Testis (tissue), 3 donors: Measurements from ENCODE around the gene CENPQ. TPM values are rescaled to one million over a fixed set of nuclear protein-coding genes. Genes with fewer than 3 reads are reported as not detected.

Experiments
- DNase-seq: peaks from one replicate; pipeline ENCODE4 v3.0.0-alpha.2; 2019
- H3K27ac ChIP-seq, 2 donors: fragments of 200-600 bp; sonication (generic); one replicate each; pipeline ENCODE4 v1.5.1; 2019
- H3K27me3 ChIP-seq: fragments of 200-600 bp; sonication (generic); one replicate; pipeline ENCODE4 v1.5.1; 2019
- H3K36me3 ChIP-seq: fragments of 200-600 bp; sonication (generic); one replicate; pipeline ENCODE4 v1.5.1; 2017; ENCODE audit warnings: low read depth; ENCODE audit errors: missing control alignments
- H3K4me1 ChIP-seq: fragments of 200-600 bp; sonication (generic); one replicate; pipeline ENCODE4 v1.5.1; 2019
- H3K4me3 ChIP-seq, 2 donors: fragments of 200-600 bp; sonication (generic); one replicate each; pipeline ENCODE4 v1.5.1; 2017 to 2019
- H3K9me3 ChIP-seq: fragments of 200-600 bp; sonication (generic); one replicate; pipeline ENCODE4 v1.5.1; 2017
- POLR2A ChIP-seq: fragments of 450-650 bp; IDR thresholded peaks from one replicate; pipeline ENCODE4 v1.6.1; 2017; ENCODE audit warnings: antibody characterized with exemption, mild to moderate bottlenecking, moderate library complexity
- WGBS, 2 donors: methylation state at CpG; one replicate each; pipeline ENCODE4 v1.1.5; 2018; 5-methylcytosine and 5-hydroxymethylcytosine counted together
- intact Hi-C: fragments of 100-400 bp; cut with DNase I; formaldehyde crosslinking; loops from one replicate; pipeline ENCODE4 v1.15.1; 2023; ENCODE audit warnings: low total_unique reads
- polyA plus RNA-seq: library from polyadenylated mRNA; stranded (reverse); fragments of 350-450 nt; fragmentation: Illumina TruSeq; extraction: RNeasy Lipid Tissue Mini Kit (QIAGEN cat#74804); gene quantifications from one replicate; pipeline ENCODE4 v1.2.3, GENCODE V29; 2014; ENCODE audit warnings: low read depth, low replicate concordance; ENCODE audit not compliant: insufficient read depth
- total RNA-seq, 2 donors: library from RNA; depleted of rRNA; stranded (reverse); fragments of >200 nt; gene quantifications; one replicate each; pipeline ENCODE4 v1.2.3, GENCODE V29; 2016
- TF ChIP-seq, protein P1 (sequence below), 3 experiments: fragments of 450-650 bp in 2 of 3; fragments of 200-600 bp in 1 of 3; sonication (generic) in 1 of 3; IDR thresholded peaks; one replicate each; pipeline ENCODE4 v1.5.1; 2016 to 2019; ENCODE audit warnings: antibody characterized with exemption in 3 of 3, mild to moderate bottlenecking in 2 of 3, moderate library complexity in 1 of 3

CENPQ gene
- total and polyA plus RNA-seq, 3 donors from 2014 or later, result 2.8 to 7.6 (median 3.8) TPM

DNA sequence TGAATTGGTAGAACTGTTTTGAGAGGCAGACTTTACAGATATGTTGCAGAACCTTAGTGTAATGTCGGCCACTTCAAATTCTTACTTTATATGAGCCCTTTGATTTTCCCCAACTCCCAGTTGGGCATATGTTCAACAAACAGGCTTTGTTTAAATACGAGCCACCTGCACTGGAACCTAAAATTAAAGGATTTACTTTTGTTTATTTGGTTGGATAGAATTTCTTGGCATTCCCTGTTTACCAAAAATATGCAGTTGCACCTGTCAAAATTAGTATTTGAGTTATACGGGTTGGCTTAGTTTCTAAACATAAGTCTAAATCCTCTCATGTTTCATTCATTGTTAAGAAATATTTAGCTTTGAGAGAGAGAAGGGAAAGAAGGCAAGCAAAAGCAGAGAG, 34.1 kb downstream of the CENPQ start:
- Histone ChIP-seq H3K27me3 (no peaks in the 10 kb centered on the region), H3K9me3 (no peaks in the 10 kb centered on the region), H3K36me3 (no peaks in the 10 kb centered on the region), H3K4me1 (no peaks in the 10 kb centered on the region), H3K4me3 (no peak overlapping the region), H3K27ac (no peak overlapping the region)
- no peak for TF ChIP-seq POLR2A
- TF ChIP-seq, protein P1, sequence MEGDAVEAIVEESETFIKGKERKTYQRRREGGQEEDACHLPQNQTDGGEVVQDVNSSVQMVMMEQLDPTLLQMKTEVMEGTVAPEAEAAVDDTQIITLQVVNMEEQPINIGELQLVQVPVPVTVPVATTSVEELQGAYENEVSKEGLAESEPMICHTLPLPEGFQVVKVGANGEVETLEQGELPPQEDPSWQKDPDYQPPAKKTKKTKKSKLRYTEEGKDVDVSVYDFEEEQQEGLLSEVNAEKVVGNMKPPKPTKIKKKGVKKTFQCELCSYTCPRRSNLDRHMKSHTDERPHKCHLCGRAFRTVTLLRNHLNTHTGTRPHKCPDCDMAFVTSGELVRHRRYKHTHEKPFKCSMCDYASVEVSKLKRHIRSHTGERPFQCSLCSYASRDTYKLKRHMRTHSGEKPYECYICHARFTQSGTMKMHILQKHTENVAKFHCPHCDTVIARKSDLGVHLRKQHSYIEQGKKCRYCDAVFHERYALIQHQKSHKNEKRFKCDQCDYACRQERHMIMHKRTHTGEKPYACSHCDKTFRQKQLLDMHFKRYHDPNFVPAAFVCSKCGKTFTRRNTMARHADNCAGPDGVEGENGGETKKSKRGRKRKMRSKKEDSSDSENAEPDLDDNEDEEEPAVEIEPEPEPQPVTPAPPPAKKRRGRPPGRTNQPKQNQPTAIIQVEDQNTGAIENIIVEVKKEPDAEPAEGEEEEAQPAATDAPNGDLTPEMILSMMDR (IDR thresholded peaks at IDR 0.05), result no peak
- WGBS, 2 donors, result 78 to 92% methylated on average over 3 of the region's 3 CpGs
- intact Hi-C loops, result no loop called here
- DNase-seq, result no peak

GRCh38 chr6:49499126-49499525, 36.0 kb downstream of the CENPQ start:
- H3K27me3 ChIP-seq, result no peaks in the 10 kb centered on the region
- no peak for DNase-seq
- no peak overlapping the region for H3K27ac ChIP-seq
- no peaks in the 10 kb centered on the region for H3K36me3 ChIP-seq
- H3K9me3 ChIP-seq, result no peaks in the 10 kb centered on the region
- H3K4me3 ChIP-seq, result no peak overlapping the region
- intact Hi-C loops, result no loop called here
- TF ChIP-seq, protein P1 (IDR thresholded peaks at IDR 0.05), result no peak
- no peak for TF ChIP-seq POLR2A
- no peaks in the 10 kb centered on the region for H3K4me1 ChIP-seq
- 82 to 89% methylated on average over 1 of the region's 1 CpG for WGBS, 2 donors

- TF ChIP-seq, protein P1 (IDR thresholded peaks at IDR 0.05), result no peak
- TF ChIP-seq POLR2A, result no peak
- intact Hi-C loops, result no loop called here
Observed at GRCh38 chr6:49499623-49500022, 36.5 kb downstream of the CENPQ start, which contains the start of gene GLYATL3. Gene GLYATL3, plus strand, starts transcription at chr6:49499923. Its CDS starts 12,068 bp downstream, at chr6:49511991.

GRCh38 chr6:49504666-49505065, 41.5 kb downstream of the CENPQ start:
- Histone ChIP-seq H3K27me3 (no peaks in the 10 kb centered on the region), H3K36me3 (no peaks in the 10 kb centered on the region), H3K4me3 (no peak overlapping the region), H3K9me3 (no peaks in the 10 kb centered on the region), H3K27ac (no peak overlapping the region), H3K4me1 (no peaks in the 10 kb centered on the region)
- DNase-seq, result no peak
- TF ChIP-seq POLR2A, result no peak
- TF ChIP-seq, protein P1 (IDR thresholded peaks at IDR 0.05), result no peak
- 83 to 95% methylated on average over 5 of the region's 5 CpGs for WGBS, 2 donors
- intact Hi-C loops, result no loop called here

More at GRCh38 chr6:49499623-49500022, 36.5 kb downstream of the CENPQ start, which contains the start of gene GLYATL3:
- Histone ChIP-seq H3K4me3 (no peak within 1 kb of the TSS), H3K4me1 (no peaks in the 10 kb centered on the region), H3K27me3 (no peaks in the 10 kb centered on the region), H3K36me3 (no peaks in the 10 kb centered on the region), H3K9me3 (no peaks in the 10 kb centered on the region), H3K27ac (no peak within 1 kb of the TSS)
- no peak for DNase-seq
- 48 to 71% methylated on average over 2 of the region's 2 CpGs for WGBS, 2 donors

DNA sequence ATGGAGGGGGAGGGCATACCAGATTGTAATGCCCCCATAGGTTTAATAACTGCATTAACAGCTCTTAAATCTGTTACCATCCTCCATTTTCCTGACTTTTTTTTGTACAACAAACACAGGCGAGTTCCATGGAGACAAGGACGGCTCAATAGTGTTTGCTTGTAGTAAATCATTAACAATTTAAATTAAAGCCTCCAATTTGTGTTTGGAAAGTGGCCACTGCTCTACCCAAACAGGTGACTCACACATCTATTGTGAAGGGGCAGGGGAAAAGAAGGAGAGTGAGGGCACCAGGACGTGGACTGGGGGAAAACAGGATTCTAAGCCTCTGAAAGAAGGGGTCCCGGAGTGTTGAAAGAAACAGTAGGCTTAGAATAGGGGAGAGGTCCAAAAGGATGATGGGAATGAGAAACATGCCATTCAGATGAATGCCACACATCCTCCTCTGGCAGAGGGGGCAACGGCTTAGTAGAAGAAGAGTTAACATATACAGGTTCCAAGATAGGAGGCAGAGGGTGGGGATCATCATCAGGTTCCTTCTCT, 43.5 kb downstream of the CENPQ start:
- H3K36me3 ChIP-seq, result no peaks in the 10 kb centered on the region
- no peak for DNase-seq
- H3K27ac ChIP-seq, result no peak overlapping the region
- intact Hi-C loops, result no loop called here
- no peaks in the 10 kb centered on the region for H3K4me1 ChIP-seq
- no peaks in the 10 kb centered on the region for H3K27me3 ChIP-seq
- WGBS, 2 donors, result 87 to 88% methylated on average over 5 of the region's 5 CpGs
- TF ChIP-seq, protein P1 (IDR thresholded peaks at IDR 0.05), result no peak
- no peak overlapping the region for H3K4me3 ChIP-seq
- no peaks in the 10 kb centered on the region for H3K9me3 ChIP-seq
